HG03097 (cell line): ENCODE measurements around the gene DNAH8.

Experiments
- ATAC-seq: cut with Tn5 transposase; IDR thresholded peaks from one replicate; pipeline ENCODE4 v1.9.1; 2021; ENCODE audit not compliant: unreplicated experiment, low FRiP score

The DNAH8 gene

DNA sequence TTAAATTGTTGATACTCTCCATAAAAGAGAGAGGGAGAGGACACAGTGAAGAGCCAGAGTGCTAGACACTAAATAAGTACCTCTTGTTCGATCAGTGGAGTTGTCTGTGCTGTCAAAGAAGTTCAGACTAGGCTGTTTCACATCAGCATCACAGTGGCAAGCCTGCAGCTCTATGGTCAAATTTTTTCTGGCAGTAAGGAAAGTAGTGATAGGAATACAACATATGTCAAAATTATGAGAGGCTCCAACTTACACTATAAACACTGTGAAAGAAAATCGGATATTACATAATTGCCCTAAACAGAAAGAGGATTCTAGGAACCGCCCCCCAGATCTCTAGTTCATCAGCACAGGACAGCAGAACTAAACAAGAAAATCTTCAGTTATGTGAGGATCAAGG lies 23.1 kb downstream of the DNAH8 start:
- ATAC-seq: no peak

DNA sequence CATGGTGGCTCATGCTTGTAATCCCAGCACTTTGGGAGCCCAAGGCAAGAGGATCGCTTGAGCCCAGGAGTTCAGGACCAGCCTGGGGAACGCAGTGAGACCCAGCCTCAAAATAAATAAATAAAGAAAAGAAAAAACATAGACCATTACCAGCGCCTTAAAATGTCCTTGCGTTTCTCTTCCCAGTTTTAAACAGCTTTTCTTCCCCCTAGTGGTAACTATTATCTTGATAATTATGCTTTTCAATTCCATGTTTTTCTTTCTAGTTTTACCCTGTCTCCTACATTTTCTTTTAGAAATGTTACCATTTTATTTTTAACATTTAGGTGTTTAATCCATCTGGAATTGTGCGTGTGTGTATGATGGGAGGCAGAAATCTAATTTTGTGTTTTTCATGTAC lies 24.4 kb downstream of the DNAH8 start:
- ATAC-seq: no peak

DNA sequence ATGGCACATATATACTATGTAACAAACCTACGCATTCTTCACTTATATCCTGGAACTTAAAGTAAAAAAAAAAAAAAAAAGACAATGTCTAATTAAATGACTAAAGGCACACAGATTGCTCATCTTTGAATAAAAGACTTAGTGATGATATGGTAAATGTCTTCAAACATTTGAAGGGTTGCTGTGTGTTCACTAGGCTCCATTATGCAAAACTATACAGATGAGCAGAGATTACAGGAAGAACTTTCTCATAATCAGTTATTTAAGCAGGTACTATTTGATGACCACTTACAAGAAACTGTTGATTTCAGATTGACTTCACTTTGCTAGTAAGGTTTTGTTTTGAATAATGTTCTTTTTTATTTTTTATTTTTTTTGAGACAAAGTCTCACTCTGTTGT lies 34.4 kb downstream of the DNAH8 start:
- ATAC-seq: no peak

DNA sequence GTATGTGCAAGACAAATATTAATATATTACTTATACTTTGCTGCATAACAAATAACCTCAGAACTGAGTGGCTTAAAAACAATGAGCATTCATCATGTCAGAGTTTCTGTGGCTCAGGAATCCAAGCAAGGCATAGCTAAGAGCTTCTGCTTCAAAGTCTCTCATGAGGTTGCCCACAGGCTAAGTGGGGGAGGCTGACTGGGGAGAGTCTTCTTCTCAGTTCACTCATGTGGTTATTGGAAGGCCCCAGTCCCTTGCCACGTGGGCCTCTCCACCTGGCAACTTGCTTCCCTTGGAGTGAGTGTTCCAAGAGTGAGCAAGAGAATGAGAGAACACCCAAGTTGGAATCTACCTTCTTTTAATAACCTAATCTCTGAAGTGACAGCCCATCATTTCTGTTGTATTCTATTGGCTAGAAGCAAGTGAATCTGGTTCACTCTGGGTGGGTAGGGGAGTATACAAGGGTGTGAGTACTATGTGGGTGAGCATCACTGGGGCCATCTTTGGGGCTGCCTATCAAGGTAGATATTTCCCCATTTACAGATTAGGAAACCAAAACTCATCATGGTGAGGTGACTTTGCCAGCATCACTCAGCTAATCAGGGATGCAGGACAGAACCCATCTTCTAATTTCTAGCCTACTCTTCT lies 36.0 kb downstream of the DNAH8 start:
- no peak for ATAC-seq

DNA sequence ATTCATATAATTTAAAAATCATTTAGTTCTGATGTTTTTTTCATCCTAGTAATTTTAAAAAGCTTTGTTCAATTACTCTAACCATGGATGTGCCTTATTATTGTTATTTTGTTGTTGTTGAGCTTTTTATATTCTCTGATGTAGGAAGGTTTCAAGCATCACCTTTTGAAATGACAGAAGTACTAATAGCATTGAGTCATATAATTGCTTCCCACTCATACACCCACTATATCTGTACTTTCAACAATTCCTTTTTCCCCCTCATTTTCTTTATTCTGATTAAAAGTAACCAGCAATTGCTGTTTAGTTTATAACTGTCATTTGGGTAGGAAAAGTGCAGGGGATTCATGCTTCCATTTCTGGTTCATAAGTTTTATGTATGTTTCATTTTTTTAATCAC lies 38.6 kb downstream of the DNAH8 start:
- no peak for ATAC-seq

DNA sequence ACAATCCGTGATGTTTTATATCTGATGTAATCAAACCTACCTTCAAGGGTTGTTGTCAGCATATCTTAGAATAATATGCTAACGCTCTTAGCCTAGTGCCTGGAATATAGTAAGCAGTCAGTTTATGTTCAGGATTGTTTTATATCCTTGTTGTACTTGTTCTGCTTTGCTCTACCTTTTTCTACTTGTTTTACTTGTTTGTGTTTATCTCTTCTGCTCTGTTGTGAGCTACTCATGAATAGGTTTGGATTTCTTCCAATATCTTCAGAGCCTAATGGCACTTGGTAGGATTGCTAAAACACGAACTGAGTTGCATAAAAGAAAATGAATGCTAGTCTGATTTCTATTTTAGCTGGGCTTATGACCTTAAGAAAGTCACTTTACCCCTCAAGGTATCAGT lies 40.1 kb downstream of the DNAH8 start:
- no peak for ATAC-seq

DNA sequence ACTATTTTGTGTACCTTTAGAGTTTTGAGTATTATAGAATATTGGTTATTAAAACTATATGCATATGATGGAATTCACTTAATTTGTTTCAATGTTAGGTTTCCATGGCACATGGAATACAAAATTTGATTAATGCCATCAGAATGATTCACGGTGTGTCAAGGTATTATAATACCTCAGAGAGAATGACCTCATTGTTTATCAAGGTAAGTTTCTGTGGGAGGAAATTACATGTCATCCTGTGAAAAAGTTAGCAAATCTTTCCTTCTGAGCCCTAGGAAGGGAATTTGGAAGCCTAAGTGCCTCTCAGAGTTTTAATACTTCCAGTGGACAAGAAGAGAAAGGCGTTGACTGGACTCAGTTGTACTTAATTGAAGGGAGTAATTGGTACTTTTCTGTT lies 40.8 kb downstream of the DNAH8 start:
- ATAC-seq: no peak

DNA sequence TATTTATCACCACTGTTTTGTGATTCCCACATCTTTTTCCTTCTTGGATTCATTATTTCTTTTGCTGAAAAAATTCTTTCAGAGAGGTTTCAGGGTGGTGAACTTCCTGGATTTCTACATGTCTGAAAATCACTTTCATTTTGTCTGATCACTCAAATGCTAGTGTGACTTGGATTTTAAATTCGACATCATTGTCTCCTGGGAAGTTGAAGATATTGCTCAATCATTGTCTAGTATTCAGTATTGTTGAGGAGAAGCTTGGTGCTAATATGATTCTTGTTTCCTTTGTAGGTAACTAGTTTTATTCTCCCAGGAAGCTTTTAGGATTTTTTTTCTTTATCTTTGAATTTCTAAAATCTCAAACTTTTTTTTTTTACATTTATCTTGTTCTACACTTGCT lies 45.0 kb downstream of the DNAH8 start:
- ATAC-seq: no peak

DNA sequence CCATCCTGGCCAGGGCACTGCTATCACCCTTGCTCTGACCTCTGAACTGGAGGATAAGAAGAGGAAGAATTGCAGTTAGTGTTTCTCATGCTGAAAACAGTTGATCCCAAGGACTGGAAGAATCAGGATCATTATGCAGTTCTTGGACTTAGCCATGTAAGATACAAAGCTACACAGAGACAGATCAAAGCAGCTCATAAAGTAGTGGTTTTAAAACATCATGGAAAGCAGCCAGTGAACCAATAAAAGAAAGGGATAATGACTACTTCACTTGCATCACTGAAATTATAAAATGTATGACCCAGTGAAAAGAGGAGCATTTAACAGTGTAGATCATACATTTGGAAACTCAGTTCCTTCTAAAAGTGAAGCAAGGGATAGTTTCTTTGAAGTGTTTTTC lies 47.7 kb downstream of the DNAH8 start:
- ATAC-seq: no peak

DNA sequence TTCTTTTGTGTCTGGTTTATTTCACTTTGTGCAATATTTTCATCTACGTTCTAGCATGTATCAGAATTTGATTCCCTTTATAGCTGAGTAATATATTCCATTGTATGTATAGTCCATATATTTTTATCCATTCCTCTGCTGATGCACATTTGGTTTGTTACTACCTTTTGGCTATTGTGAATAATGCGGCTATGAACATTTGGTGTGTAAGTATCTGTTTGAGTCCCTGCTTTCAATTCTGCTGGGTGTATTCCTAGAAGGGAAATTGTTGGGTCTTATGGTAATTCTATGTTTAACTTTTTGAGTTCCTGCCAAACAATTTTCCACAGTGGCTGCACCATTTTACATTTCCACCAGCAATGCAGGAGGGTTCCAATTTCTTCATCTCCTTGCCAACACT lies 52.4 kb downstream of the DNAH8 start:
- no peak for ATAC-seq

DNA sequence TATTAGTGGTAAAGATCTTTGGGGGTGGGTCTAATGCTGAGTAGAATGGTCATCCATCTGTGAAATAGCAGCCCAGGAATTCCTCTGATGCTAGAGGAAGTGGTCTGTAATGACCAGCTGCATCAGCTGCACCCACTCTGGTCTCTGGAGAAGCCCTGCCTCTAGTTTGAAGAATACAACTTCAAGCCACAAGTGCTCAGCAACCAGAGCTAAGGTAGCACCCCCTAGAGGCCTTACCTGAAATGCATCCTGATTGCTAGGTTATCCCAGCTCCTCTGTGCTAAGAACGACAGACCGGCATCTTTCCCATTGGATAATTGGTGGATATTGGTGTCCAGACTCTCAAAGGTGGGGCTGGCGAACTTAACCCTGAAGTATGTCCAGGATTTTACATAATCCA lies 58.2 kb downstream of the DNAH8 start:
- no peak for ATAC-seq

DNA sequence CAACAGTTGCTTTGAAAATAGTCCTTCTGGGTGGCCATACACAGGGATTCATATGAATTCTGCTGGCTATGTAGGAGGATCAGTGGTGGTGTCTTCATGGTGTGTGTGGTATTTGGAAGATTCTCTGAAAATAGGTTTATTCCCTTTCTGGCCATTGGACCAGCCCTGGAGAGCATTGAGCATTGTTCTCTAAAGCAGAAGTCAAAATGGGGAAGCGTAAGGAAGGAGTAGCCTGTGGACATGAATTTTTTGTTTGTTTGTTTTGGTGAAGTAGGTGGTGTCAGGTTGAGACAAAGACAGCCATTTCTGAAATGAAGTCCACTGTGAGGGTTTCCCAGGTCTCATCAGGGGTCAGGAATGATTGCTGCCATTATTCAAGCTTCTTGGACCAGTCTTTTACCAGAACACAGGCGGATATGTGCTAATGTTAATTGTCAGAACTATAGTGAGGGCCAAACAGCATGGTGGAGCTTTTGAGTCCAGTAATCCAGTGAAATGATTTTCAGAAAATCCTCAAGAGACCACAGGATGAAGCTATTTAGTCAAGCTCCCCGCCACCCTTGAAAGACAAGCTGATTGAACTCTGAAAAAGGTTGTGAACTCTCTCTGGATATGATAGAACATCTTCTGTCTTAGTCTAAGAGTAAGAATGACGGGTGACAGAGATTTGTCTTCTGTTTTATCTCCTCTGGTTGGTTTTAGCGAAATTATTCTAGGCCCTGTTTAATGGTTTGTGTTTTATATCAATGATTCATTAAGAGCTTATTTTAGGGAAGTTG lies 60.0 kb downstream of the DNAH8 start:
- no peak for ATAC-seq

DNA sequence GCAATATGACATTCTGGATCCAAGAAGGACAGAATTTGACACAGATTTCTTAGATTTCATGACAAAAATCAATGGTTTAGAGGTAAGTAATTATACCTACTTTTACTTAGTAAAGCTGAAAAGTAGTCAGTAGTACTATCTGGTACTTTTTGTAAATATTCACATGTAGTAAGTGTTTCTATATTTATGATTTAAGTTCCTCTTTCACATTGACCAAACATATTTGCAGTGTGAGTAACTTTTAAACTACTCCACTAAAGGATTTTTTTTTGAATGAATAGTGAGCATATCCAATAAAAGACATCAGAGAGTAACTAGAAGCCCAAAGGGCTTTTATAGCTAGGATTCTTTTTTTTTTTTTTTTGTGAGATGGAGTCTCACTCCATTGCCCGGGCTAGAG lies 60.8 kb downstream of the DNAH8 start:
- no peak for ATAC-seq

DNA sequence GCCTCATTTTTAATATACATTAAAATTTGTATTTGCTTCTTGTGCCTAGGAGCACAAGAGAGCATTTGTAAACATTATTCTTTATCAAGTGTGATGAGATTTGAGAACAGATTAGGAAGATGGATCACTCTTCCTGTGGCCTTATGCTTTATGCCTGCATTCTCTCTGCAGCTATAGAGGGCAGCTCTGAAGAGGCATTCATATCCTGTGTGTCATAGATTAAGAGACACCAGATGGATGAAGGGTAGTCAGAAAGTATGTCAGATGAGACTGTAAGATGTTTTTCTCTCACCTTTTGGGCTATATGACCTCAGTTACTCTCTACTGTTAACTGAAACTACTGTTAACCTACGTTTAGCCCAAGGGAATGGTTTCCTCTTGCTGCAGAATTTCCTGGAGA lies 61.4 kb downstream of the DNAH8 start:
- no peak for ATAC-seq

DNA sequence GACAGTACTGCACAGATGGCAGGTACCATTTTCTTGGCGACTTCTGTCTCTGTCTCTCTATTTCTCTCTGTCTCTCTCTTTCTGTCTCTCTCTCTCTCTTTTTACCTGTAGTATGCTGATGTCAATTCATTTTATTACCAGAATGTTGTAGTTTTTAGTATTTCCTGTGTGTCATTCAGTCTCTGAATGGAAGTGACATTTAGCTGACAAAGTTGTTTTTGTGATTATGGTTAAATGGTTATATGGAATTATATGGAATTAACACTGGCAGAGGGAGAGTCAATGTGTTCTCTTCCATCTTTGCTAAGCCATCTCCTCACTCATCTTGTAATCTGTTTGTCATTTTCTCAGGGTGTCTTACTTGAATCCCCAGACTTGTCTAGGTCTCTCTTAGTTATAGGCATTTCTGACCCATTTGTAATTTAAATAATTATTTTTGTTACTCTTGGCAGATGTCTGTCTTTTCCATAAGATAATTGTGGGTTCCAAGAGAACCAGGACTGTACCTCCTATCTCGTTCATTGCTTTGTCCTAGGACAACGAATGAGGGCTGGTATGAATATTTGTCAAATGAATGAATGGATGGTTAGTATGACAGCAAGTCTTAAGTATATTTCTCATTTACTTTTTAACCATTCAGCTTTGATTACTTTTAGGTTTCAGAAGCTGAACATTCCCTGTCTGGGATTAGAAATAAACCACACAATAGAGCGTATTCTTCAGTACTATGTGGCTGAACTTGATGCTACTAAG lies 64.4 kb downstream of the DNAH8 start:
- no peak for ATAC-seq

DNA sequence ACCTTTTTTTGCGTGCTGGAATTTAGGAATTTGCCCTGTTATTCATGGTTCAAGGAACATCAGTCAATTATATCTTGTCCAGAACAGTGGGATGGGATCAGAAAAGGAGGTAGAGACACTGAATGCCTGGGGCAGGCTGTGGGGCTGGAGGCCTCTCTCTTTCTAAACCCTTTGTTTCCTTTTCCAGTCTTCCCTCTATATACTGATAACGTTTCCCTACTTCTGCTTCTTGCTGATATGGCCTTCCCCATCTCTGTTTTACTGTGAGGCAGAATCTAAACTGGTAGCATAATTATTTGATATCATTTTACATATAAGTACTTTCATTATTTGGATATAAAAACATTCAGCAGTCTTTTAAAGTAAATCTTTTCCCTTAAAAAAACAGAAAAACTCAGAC lies 67.5 kb downstream of the DNAH8 start:
- no peak for ATAC-seq

DNA sequence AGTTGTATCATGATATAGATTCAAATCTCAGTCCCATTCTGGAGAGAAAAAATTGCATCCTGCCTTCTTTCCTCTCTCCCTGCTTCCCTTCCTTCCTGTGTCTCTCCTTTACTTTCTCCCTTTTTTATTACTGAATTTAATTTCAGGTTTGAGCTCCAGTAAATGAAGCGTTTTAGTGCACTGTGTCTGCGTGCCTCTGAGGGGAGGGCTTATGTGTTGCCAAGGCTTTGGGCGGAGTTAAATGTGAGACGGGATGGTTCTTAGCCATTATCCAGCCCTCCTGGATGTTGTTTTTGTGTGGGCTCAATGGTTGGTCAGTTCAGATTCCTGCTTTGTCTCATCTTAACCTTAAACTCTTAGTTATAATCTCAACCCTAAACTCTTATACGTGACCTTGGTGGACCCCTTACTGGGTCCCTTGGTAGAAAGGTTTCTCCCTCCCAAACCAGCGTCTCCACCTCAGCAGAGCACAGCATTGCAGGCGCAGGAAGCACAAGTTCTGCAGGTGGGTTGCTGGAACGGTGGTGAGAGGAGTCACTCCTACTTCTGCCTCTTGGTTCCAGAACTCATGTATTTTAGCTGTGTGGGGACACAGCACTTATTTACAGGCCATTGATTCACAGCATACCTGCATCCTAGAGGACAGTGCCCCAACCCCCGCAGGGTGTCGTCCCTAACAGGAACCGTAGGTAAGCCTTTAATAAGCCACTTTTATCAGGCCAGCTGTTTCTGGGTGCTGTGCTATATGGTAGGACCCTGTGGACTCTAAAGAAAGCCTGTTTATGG lies 68.5 kb downstream of the DNAH8 start:
- no peak for ATAC-seq

DNA sequence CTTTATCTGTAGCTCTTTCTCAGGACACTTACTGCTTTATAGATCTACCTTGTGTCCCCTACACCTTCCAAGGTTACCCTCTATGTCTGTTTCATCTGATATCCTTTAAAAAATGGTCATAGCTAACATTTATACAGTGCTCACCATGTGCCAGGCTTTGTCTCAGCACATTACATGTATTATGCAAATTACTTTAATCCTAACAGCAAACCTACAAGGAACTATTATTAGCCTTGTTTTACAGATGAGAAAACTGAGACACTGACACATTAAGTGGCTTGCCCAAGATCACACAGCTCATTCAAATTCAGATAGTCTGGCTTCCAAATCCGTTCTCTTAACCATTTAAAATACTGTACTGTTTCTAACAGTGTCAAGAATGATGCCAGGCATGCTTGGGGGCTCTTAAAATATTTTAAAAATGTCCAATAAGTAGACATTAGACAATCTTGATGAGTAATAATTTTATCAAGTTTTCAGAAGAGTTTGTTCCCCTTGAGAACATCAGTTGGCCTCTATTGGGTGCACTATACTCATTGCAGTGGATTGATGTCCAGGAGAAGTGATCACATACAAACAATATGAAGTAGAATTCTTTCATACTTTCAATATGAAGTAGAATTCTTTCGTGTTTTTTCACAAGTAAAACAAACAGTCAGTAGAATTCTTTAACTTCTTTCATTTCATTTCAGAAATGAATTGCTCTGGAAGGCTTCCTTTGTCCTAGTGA lies 69.6 kb downstream of the DNAH8 start:
- ATAC-seq: no peak

DNA sequence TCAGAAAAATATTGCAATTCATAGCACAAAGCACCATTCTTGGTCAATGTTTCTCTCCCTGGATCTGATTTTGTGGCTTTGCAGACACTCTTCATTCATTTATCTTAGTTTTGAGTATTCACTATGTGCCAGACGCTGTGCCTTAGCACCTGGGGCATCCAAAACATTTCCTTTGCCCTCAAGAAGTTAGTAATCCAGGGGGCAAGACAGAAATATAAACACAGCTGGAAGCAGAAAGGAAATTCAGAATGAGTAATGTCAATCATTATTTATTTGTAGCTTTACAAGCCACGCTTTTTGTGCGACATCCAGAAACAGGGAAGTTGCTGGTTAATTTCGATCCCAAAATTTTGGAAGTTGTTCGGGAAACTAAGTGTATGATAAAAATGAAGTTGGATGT lies 71.4 kb downstream of the DNAH8 start:
- no peak for ATAC-seq

DNA sequence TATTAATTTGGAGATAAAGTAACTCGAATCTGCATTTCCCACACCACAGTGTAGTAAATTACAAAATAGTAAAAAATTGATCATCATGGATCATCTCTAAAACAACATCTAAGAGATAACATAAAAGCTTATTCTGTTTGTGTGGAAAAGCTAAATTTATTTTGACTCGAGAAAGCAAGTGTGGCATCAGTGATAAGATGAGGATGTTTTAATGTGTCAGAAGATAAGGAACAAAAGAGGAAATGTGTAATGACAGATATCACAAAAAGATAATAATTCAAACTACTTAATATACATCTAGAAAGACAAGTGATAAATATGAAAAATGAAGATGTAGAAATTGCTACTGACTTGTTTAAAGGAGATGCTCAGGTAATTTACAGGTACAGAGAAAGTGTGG lies 74.1 kb downstream of the DNAH8 start:
- ATAC-seq: no peak
